T-helper 17 cell (primary cell): ENCODE results near the gene B4GALT1. TPM values are rescaled to one million over a fixed set of nuclear protein-coding genes. Genes with fewer than 3 reads are reported as not detected.
"Not testable (repeated sequence)": the region's sequence is repeated elsewhere in the genome, so short reads cannot be mapped to it uniquely, and the experiment has no call there.

ENCODE experiments used
- ATAC-seq: fragments of 150-1000 bp; cut with Tn5 transposase; 2 replicates; pipeline ENCODE4 v1.10.0; 2021; ENCODE audit warnings: mild to moderate bottlenecking, moderate library complexity
- DNase-seq, 3 donors: peaks; one replicate each; pipeline versions ENCODE4 v3.0.0 to v3.0.0-alpha.2; 2020 to 2021
- H3K9me3 ChIP-seq: one replicate; pipeline ENCODE4 v1.7.0; 2013; ENCODE audit warnings: low read length, mild to moderate bottlenecking; ENCODE audit not compliant: control insufficient read depth, poor library complexity, severe bottlenecking
- H3K27ac Mint-ChIP-seq: one replicate; pipeline ENCODE4 v1.8.0; 2022; ENCODE audit warnings: mild to moderate bottlenecking, moderate library complexity, mixed read lengths
- H3K27me3 Mint-ChIP-seq: one replicate; pipeline ENCODE4 v1.8.0; 2022; ENCODE audit warnings: mixed read lengths
- H3K36me3 Mint-ChIP-seq: one replicate; pipeline ENCODE4 v1.8.0; 2022; ENCODE audit warnings: low read depth, mixed read lengths
- H3K4me1 Mint-ChIP-seq: one replicate; pipeline ENCODE4 v1.8.0; 2022; ENCODE audit warnings: mild to moderate bottlenecking, mixed read lengths
- H3K4me3 Mint-ChIP-seq: one replicate; pipeline ENCODE4 v1.8.0; 2022; ENCODE audit warnings: mild to moderate bottlenecking, moderate library complexity, mixed read lengths
- total RNA-seq, 4 donors: library from RNA in 2 of 4; stranded (reverse) in 2 of 4; gene quantifications; one replicate each; pipeline ENCODE4 v1.2.3 and lab custom pipeline; 2022 to 2026

B4GALT1 gene
- total RNA-seq, 2 donors from 2014 or later = 106 to 126 TPM

DNA sequence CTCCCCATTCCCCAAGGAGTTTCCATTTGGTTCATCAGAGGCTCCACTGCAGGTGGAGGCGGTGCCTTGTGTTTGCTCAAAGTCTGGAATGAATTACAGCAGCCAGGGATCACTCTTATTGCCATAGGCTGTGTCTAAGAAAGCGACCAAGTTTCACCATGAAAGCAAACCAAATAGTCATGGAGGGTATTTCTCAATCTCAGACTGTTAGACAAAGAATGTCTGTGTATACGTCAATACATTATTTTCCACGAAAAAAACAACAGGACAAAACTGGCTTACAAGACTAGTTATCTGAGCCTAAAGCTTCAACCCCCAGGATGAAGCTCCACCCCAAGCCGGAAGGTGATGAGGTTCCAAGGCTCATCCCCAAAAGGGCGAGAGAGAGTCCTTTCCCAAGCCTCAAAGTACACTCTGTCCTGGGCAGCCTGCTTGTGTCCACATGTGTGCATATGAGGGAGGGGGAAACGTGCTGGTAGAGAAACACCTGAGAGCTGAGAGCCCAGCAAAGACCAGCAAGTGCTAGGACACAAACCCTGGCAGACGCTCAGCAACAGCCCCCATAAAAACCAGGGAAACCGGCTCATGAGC is 4.3 kb downstream of the B4GALT1 start:
- H3K4me3 Mint-ChIP-seq = peak overlapping the region; percentile 98
- no peaks in the 10 kb centered on the region for H3K9me3 ChIP-seq
- H3K4me1 Mint-ChIP-seq = peaks cover 74% of the 10 kb centered on the region
- DNase-seq = no peak
- no peaks in the 10 kb centered on the region for H3K27me3 Mint-ChIP-seq
- H3K36me3 Mint-ChIP-seq = peaks cover 2% of the 10 kb centered on the region
- peak overlapping the region; percentile 99 for H3K27ac Mint-ChIP-seq
- ATAC-seq = no peak

DNA sequence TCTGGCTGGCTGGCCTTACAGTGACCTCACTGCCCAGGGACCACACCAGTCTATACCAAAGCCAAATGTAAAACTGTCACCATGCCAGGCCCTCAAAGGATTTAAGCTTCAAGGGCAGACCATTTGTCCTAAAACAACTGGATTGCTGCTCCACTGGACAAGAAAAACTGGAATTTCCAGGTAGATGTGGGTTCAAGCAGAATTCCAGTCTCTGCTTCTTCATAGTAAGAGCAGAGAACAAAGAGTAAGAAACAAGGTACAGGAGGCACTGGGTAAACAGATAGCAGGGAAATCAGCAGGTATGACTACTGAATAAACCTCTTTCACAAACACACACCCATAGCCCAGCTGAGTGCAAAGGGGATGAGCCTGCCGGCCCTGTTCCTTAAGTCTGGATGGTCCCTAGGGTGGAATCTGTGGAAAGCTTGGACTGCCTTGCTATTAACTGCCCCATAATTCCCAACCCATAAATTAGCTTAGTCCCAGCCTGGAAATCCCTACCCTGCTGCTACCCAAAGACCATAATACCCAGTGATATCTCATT is 5.5 kb downstream of the B4GALT1 start:
- H3K9me3 ChIP-seq = no peaks in the 10 kb centered on the region
- H3K27me3 Mint-ChIP-seq = no peaks in the 10 kb centered on the region
- DNase-seq = no peak
- no peak for ATAC-seq
- H3K36me3 Mint-ChIP-seq = peaks cover 2% of the 10 kb centered on the region
- H3K27ac Mint-ChIP-seq = peak overlapping the region; percentile 99
- H3K4me3 Mint-ChIP-seq = peak overlapping the region; percentile 98
- peaks cover 75% of the 10 kb centered on the region for H3K4me1 Mint-ChIP-seq

DNA sequence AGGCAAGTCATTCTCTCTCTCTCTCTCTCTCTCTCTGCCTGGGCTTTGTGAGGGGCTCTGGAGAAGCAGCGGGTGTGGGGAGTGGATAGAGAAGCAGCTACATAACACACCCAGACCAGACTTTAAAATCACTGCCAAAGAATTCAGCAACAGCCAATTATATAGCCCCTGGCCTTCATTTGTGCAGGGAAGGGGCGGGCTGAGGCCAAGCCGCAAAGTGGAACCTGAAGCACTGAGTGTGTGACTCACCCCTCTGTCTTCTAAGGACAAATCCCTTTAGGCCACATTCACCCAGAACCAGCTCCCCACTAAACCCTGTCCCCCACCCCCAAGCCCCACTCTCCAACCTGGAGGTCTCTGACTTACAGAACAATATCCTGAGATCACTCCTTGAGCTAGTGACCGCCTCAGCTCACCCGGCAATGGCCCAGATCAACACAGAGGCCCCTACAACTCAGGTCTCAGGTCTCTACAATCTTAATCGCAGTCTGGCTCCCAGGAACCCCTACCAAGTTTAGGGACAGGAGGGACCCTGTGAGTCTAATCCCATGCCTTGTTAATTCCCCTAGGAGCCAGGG is 6.0 kb downstream of the B4GALT1 start:
- Mint-ChIP-seq H3K4me3 (peak overlapping the region; percentile 98), H3K36me3 (peaks cover 2% of the 10 kb centered on the region), H3K27ac (peak overlapping the region; percentile 99), H3K27me3 (no peaks in the 10 kb centered on the region), H3K4me1 (peaks cover 75% of the 10 kb centered on the region)
- DNase-seq (peak in 1 of 3 donors; percentile 50), ATAC-seq (peak; percentile 47)
- no peaks in the 10 kb centered on the region for H3K9me3 ChIP-seq

DNA sequence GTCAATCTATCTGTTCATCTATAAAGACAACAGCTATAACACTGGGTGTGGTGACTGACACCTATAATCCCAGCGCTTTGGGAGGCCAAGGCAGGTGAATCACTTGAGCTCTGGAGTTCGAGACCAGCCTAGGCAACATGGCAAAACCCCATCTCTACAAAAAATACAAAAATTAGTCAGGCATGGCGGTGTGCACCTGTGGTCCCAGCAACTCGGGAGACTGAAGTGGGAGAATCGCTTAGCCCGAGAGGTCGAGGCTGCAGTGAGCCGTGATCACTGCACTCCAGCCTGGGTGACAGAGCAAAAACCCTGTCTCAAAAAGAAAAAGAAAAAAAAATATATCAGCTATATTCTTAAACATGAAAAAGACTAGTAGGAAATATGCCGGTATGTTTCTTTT is 6.7 kb downstream of the B4GALT1 start:
- not testable (repeated sequence) for H3K9me3 ChIP-seq, ATAC-seq, H3K36me3 Mint-ChIP-seq, DNase-seq, H3K27me3 Mint-ChIP-seq
- H3K4me3 Mint-ChIP-seq = peak overlapping the region; percentile 98
- peaks cover 74% of the 10 kb centered on the region for H3K4me1 Mint-ChIP-seq
- H3K27ac Mint-ChIP-seq = peak overlapping the region; percentile 99

DNA sequence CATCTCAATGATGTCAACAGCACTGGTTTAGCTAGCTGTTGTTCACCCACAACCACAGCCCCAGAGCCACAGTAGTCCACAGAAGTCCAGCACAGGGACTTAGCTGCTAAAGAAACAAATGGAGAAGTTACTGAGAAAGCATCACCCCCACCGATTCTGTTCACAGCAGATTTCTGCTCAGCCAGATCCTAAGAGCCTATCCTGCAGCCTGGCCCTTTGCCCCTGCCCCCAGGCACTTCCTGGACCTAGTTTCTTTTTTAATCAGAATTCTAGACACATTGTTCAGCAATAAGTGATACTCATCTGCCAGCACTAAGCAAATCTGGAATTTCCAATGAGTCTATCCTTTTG is 7.4 kb downstream of the B4GALT1 start:
- peak overlapping the region; percentile 98 for H3K4me3 Mint-ChIP-seq
- peaks cover 74% of the 10 kb centered on the region for H3K4me1 Mint-ChIP-seq
- DNase-seq (peak in 2 of 3 donors; percentile 30 to 44), ATAC-seq (peak; percentile 71)
- H3K9me3 ChIP-seq = no peaks in the 10 kb centered on the region
- H3K36me3 Mint-ChIP-seq = peaks cover 2% of the 10 kb centered on the region
- peak overlapping the region; percentile 99 for H3K27ac Mint-ChIP-seq
- H3K27me3 Mint-ChIP-seq = no peaks in the 10 kb centered on the region

DNA sequence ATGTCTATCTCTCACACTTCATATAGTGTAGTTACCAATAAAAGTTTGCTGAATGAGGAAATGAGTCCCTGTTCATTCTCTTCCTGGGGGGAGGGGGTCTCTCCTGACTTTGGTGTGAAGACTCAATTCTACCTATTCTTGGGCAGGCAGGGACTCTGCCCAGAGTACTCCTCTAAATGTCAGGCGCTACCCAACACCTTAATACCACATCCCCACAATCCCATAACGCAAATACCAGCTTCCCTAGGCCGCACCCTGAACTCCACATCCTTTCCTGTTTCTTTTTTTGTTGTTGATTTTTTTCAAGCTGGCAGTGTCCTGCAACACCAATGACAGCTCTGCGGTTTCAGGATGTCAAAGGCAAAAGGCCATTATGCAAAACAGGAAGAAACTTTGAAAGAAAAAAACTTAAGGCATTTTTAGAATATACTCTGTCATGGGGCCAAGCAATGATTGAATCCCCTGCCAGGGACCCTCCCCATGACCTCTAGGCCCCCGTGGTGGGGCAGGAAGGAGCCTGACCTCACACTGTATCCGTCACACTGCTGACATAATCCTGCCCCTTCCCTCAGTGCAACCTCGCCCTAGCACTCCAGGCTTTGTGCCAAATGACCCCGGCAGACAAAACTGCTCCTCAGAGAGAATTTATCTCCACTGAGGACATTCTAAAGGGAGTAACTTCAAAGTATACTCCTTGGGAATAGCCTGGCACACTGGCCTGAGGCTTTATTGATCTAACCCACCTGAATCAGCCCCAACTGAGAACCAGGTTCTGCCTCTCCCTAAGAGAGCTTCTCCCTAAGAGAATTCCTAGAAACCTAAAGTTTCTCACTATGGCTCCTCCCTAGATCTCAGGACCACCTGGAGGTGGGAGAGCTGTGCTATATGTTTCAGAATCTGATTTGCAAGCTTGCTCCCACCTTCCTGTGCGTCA is 8.0 kb downstream of the B4GALT1 start:
- DNase-seq (peak in 1 of 3 donors; percentile 36), ATAC-seq (peak; percentile 61)
- Mint-ChIP-seq H3K27me3 (no peaks in the 10 kb centered on the region), H3K4me3 (peak overlapping the region; percentile 98), H3K36me3 (no peaks in the 10 kb centered on the region), H3K4me1 (peaks cover 75% of the 10 kb centered on the region), H3K27ac (peak overlapping the region; percentile 99)
- no peaks in the 10 kb centered on the region for H3K9me3 ChIP-seq

DNA sequence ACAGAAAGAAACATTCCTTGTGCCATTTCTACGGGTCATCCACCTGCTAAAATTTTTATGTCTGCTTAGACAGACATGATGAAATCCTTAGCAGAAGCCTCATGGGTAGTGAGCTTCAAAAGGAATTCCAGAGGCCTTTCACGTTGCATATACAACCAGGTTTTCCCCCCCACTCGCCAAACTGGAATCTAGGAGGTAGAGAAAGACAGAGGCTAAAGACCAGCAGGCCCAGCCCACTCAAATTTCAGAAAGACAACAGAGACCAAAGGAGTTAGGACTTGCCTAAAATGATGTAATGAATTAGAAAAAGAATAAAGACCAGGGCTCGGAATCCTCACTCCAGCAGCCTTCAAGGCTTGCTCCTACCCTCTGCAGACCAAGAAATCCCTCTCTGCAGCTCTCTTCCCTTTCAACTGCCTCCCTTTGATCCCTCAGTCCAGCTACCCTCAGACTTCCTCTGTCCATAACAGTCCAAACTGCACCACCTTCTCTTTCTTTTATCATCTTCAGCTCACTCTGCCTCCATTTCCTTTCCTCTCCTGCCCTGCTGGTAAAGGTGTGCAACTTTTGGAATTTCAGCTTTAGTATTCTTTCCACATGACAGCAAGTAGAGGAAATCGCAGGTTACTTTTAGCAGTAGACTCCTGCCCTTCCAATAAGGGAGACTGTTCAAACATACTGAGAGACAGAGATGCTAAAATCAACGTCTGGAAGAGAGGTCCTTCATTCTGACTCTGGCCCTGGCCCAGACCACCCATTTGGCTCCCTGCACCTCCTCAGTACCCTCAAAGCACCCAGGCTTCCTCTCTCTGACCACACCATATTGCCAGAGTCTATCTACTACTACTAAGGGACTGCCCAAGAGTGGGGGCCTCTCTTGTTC is 8.9 kb downstream of the B4GALT1 start:
- H3K36me3 Mint-ChIP-seq = no peaks in the 10 kb centered on the region
- H3K9me3 ChIP-seq = no peaks in the 10 kb centered on the region
- DNase-seq (no peak), ATAC-seq (peak; percentile 2)
- H3K4me3 Mint-ChIP-seq = peak overlapping the region; percentile 98
- H3K27ac Mint-ChIP-seq = peak overlapping the region; percentile 99
- H3K27me3 Mint-ChIP-seq = no peaks in the 10 kb centered on the region
- peaks cover 75% of the 10 kb centered on the region for H3K4me1 Mint-ChIP-seq

DNA sequence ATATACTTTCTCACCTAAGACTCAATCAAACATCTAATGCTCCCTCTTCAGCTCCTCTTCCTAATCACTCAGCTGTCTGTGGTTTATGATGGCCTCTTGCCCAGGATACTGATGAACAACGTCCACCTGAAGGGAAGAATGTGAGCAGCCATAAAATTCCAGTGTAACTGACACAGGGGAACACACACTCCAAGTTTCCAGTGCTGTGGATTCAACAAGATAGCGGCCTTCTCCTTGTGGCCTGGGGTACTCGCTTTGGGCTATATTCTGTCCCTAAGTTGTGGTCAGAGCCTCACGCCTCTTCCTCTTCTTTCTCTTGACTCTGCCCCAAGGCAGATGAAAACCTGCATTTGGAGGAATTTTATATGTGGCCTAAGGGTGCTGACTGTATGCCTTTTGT is 11.7 kb downstream of the B4GALT1 start:
- no peaks in the 10 kb centered on the region for H3K36me3 Mint-ChIP-seq
- no peaks in the 10 kb centered on the region for H3K9me3 ChIP-seq
- ATAC-seq (no peak), DNase-seq (no peak)
- peak overlapping the region; percentile 59 for H3K4me3 Mint-ChIP-seq
- H3K4me1 Mint-ChIP-seq = peaks cover 76% of the 10 kb centered on the region
- H3K27me3 Mint-ChIP-seq = no peaks in the 10 kb centered on the region
- H3K27ac Mint-ChIP-seq = peak overlapping the region; percentile 94

DNA sequence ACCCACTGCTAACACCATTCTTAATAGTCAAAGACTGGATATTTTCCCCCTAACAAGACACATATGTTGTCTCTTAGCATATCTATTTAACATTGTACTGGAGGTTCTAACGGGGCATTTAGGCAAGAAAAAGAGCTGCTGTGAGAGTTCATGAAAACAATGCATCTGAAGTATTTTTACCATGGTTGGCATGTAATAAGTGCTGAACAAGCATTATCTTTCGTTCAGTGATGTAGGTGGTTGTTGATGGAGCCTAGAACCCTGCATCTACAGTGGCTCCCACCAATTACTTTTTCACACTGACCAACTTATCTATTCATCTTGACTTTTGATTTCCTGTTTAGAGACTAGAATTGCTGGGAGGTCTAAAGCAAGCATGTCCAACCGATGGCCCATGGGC is 12.8 kb downstream of the B4GALT1 start:
- Mint-ChIP-seq H3K27me3 (no peaks in the 10 kb centered on the region), H3K36me3 (no peaks in the 10 kb centered on the region), H3K4me1 (peaks cover 69% of the 10 kb centered on the region), H3K27ac (peak overlapping the region; percentile 94), H3K4me3 (peak overlapping the region; percentile 45)
- no peaks in the 10 kb centered on the region for H3K9me3 ChIP-seq
- ATAC-seq (no peak), DNase-seq (no peak)

DNA sequence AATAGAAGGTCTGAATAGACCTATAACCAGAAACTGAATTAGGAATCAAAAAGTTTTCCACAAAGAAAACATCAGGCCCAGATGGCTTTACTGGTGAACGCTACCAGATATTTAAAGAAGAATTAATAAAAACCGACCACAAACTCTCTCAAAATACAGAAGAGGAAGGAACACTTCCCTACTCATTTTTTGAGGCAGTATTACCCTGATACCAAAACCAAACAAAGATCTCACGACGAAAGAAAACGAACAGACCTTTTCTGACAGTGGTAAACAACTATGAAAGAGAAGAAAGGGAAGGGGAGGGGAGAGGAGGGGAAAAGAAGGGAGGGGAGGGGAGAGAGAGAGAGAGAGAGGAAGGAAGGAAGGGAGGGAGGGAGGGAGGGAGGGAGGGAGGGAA is 13.5 kb downstream of the B4GALT1 start:
- DNase-seq = no peak
- peaks cover 64% of the 10 kb centered on the region for H3K4me1 Mint-ChIP-seq
- H3K36me3 Mint-ChIP-seq = no peaks in the 10 kb centered on the region
- peak overlapping the region; percentile 94 for H3K27ac Mint-ChIP-seq
- peak overlapping the region; percentile 73 for H3K4me3 Mint-ChIP-seq
- H3K27me3 Mint-ChIP-seq = no peaks in the 10 kb centered on the region
- ATAC-seq = peak; percentile 20
- H3K9me3 ChIP-seq = no peaks in the 10 kb centered on the region

DNA sequence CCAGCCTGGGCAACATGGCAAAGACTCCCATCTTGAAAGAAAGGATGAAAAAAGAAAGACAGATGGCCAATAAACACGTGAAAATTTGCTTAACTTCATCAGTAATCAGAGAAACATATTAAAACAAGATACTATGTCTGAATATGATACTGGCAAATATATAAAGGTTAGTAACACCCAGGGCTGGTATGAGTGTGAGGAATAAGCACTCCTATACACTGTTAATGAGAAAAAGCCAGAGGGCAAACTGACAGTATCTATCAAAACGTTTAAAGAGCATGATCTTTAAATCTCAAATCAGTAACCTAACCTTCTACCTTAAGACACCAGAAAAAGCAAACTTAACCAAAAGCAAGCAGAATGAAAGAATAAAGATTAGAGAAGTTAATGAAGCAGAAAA is 14.1 kb downstream of the B4GALT1 start:
- peaks cover 61% of the 10 kb centered on the region for H3K4me1 Mint-ChIP-seq
- peak overlapping the region; percentile 73 for H3K4me3 Mint-ChIP-seq
- ATAC-seq (no peak), DNase-seq (no peak)
- H3K27ac Mint-ChIP-seq = peak overlapping the region; percentile 94
- no peaks in the 10 kb centered on the region for H3K27me3 Mint-ChIP-seq
- no peaks in the 10 kb centered on the region for H3K36me3 Mint-ChIP-seq
- H3K9me3 ChIP-seq = no peaks in the 10 kb centered on the region

DNA sequence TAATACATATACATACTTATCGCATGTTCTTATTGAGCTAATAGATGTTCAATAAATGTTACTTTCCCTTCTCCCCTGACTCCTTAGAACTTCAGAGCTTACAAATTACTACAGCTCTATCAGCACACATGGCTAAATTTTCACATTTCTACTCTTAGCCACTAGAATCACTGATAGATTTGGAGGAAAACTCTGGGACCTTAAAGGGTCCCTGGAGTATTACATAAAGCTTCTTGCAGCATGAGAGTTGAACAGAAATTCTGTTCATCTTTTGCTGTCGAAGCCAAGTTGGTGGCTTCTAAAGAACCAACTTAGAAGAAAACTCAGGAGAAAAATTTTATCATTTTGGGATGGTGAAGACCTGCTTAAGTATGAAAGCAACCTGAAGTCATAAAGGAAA is 15.5 kb downstream of the B4GALT1 start:
- H3K4me3 Mint-ChIP-seq = peak overlapping the region; percentile 74

More for the DNA sequence above, 15.5 kb downstream of the B4GALT1 start:
- ATAC-seq (no peak), DNase-seq (no peak)
- Mint-ChIP-seq H3K27ac (peak overlapping the region; percentile 94), H3K36me3 (peaks cover 3% of the 10 kb centered on the region), H3K4me1 (peaks cover 65% of the 10 kb centered on the region), H3K27me3 (no peaks in the 10 kb centered on the region)
- no peaks in the 10 kb centered on the region for H3K9me3 ChIP-seq
